Duodenal mucosa (tissue), 2 donors: ENCODE results near the gene IZUMO1R.
"Not testable (repeated sequence)": the region's sequence is repeated elsewhere in the genome, so short reads cannot be mapped to it uniquely, and the experiment has no call there.

Experiments used
- H3K27ac ChIP-seq: one replicate; pipeline ENCODE4 v1.7.0; 2013; ENCODE audit warnings: low read depth, low read length
- H3K27me3 ChIP-seq, 2 donors: one replicate each; pipeline ENCODE4 v1.7.0; 2013; ENCODE audit warnings: low read length in 2 of 2, control low read depth in 1 of 2; ENCODE audit not compliant: insufficient read depth in 2 of 2, control insufficient read depth in 1 of 2
- H3K36me3 ChIP-seq, 2 donors: one replicate each; pipeline ENCODE4 v1.7.0; 2013; ENCODE audit warnings: low read length in 2 of 2, control low read depth in 1 of 2; ENCODE audit not compliant: insufficient read depth in 2 of 2, control insufficient read depth in 1 of 2
- H3K4me1 ChIP-seq, 2 donors: one replicate each; pipeline ENCODE4 v1.7.0; 2013; ENCODE audit warnings: low read length in 2 of 2, control low read depth in 1 of 2; ENCODE audit not compliant: insufficient read depth in 2 of 2, control insufficient read depth in 1 of 2
- H3K4me3 ChIP-seq, 2 donors: one replicate each; pipeline ENCODE4 v1.7.0; 2013; ENCODE audit warnings: low read length in 2 of 2, low read depth in 1 of 2
- H3K9ac ChIP-seq, 2 donors: one replicate each; pipeline ENCODE4 v1.7.0; 2013; ENCODE audit warnings: low read length in 2 of 2, low read depth in 1 of 2
- H3K9me3 ChIP-seq, 2 donors: one replicate each; pipeline ENCODE4 v1.7.0; 2013; ENCODE audit warnings: low read length in 2 of 2, control low read depth in 1 of 2; ENCODE audit not compliant: control insufficient read depth in 1 of 2

IZUMO1R gene

DNA sequence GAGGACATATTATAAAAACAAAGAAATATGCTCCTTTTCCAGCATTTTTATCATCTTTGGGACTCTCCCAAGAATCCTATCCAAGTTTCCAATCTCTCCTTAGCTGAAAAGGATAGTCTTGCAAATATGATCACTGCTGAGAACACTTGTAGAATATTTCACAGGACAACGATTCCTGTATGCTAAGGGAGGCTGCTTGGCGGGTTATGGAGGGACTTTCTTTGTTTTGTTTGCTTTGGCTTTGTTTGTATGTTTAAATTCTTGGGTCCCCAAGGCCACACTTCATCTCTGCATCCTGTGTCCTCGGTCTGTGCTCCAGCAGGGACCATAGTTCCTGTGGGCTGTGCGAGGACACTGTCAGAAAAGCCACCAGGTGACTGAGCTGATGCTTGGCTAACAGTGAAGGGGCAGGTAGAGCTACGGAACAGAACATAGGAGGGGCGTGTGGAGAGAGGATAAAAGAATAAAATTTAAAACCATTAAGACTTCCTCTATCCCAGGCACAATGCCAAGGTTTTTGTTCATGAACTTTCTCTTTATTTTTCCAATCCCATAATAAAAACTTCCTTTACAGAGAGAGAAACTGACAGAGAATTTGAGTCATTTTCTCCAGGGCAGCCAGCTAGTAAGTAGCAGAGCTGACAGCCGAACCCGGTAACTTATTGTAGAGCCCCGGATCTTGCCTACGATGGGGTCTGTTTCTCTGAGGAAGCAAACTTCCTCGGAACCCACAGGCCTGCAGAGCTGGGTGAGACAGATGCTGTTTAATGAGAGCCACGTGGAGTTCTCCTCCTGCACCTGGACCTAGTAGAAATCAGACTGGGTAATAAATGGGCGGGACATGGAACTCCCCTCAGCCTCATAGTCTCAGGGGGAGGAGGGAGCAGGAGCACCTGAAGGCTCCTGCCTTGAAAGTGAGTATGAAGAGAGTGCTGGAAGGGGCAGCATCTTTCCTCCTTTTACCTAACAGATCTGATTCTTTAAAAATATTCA lies at the start of gene IZUMO1R:
Gene IZUMO1R, plus strand, starts transcription at position 615 of the 993 bp plus-strand sequence. CDS start 1,057 bp downstream, outside the sequence.
- no peaks in the 10 kb centered on the region for H3K27me3 ChIP-seq
- H3K4me1 ChIP-seq = no peaks in the 10 kb centered on the region
- no peaks in the 10 kb centered on the region for H3K36me3 ChIP-seq
- H3K27ac ChIP-seq = no peak within 1 kb of the TSS
- H3K4me3 ChIP-seq = no peak within 1 kb of the TSS
- H3K9me3 ChIP-seq = no peaks in the 10 kb centered on the region
- no peak within 1 kb of the TSS for H3K9ac ChIP-seq

DNA sequence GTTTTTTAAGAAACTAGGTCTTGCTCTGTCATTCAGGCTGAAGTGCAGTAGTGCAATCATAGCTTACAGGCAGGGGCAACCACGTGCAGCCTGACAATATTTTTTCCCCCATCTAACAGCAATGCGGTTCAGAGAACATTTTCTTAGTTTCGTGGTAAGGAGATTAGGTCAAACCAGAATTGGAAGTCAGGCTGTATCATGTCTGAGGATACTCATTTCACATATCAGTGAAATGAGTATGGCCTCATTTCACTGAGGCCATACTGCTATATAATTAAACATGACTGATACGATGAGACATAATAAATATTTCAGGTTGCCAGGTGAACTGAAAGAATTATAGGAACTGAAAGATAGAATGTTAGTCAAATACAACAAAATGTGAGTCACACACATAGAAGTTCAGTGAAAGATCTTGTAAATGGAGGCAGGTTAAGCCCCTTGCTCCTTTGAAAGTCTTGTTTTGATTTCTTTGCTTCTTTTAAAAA lies 32.5 kb upstream of the IZUMO1R start:
- H3K9ac ChIP-seq = no peak overlapping the region

DNA sequence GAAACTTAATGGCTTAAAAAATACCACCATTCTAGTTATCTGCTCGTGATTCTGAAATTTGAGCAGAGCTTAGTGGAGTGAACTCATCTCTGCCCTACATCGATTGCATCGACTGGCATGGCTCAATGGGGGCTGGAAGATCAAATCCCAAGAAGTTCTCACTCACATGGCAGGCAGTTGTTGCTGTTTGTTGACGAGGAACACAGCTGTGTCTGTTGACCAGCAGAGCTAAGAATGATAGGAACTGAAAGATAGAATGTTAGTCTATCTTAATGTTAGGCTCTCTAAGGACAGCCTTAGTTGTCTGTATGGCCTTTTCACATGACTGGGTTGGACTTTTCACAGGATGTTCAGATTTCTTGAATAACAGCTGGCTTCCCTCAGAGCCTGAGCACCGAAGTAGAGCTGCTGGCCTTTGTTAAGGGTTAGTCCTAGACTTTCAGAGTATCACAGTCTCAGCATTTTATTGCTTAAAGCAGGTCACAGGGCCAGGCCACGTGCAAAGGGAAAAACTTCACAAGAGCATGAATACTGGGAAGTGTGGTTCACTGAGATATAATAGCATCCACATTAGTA lies 31.6 kb upstream of the IZUMO1R start:
- Histone ChIP-seq H3K4me1 (no peaks in the 10 kb centered on the region), H3K27ac (no peak overlapping the region), H3K9ac (no peak overlapping the region), H3K27me3 (no peaks in the 10 kb centered on the region), H3K9me3 (no peaks in the 10 kb centered on the region), H3K36me3 (no peaks in the 10 kb centered on the region), H3K4me3 (no peak overlapping the region)

More for the DNA sequence above, 32.5 kb upstream of the IZUMO1R start:
- Histone ChIP-seq H3K27me3 (no peaks in the 10 kb centered on the region), H3K4me1 (no peaks in the 10 kb centered on the region), H3K36me3 (no peaks in the 10 kb centered on the region), H3K9me3 (no peaks in the 10 kb centered on the region), H3K27ac (no peak overlapping the region), H3K4me3 (no peak overlapping the region)

DNA sequence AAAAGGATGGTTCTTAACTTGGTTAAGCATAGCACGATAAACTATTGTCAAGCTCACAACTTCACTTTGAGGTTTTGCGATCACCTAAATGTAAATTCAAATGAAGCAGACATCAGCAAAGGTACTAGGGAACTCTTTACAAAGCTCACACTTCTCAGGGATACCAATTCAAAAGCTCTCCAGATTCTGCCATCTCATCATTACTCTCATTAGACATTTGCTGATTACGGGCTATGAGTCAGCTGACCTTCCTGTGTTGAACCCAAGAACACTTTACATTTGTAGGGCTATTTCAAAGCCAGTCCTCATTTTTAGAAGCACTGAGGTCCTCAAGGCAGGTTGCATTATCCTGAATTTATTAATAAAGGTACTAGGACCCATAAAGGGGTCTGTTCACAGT lies 28.4 kb upstream of the IZUMO1R start:
- no peak overlapping the region for H3K9ac ChIP-seq
- H3K27me3 ChIP-seq = no peaks in the 10 kb centered on the region
- no peaks in the 10 kb centered on the region for H3K9me3 ChIP-seq
- H3K36me3 ChIP-seq = no peaks in the 10 kb centered on the region
- H3K4me1 ChIP-seq = no peaks in the 10 kb centered on the region
- no peak overlapping the region for H3K4me3 ChIP-seq
- H3K27ac ChIP-seq = no peak overlapping the region

DNA sequence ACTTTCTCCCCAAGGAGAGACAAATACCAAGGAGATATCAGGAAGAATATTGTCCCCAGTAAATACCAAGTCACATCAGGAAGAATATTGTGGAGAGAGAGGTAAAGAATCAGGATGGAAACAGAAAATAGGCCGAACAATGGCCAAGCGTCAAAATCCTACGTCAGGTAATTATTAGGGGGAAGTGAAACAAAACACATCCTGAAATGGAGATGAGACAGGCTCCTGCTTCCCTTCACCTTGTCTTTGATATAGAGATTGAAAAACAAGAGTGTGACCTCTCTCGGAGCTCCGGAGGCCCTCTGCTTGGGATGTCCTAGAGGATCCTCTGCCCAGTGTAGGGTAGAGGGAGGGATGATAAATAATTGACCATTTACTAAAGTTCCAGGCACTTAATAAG lies 27.4 kb upstream of the IZUMO1R start:
- H3K4me1 ChIP-seq = no peaks in the 10 kb centered on the region
- H3K27me3 ChIP-seq = no peaks in the 10 kb centered on the region
- no peak overlapping the region for H3K4me3 ChIP-seq
- H3K9ac ChIP-seq = no peak overlapping the region
- no peaks in the 10 kb centered on the region for H3K36me3 ChIP-seq
- H3K27ac ChIP-seq = no peak overlapping the region
- no peaks in the 10 kb centered on the region for H3K9me3 ChIP-seq

DNA sequence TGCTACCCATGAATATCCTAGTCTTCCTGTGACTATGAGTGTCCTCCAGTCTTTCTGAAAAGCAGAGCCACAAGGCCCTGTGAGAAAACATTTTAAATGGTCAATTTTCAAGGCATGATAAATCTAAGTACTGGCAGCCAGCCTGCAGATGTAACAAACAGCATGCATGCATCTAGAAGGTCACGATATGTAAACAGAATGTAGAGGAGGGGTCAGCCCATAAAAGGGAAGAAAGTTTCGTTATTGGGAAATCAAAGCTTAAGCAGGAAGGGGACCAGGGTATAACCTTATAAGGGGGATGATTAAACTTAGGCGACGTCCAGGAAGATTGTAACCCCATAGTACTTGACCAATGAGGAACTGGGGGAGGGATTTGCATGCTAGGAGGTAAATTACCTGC lies 26.2 kb upstream of the IZUMO1R start:
- H3K9me3 ChIP-seq, H3K27me3 ChIP-seq, H3K36me3 ChIP-seq, H3K27ac ChIP-seq, H3K4me1 ChIP-seq, H3K4me3 ChIP-seq, H3K9ac ChIP-seq: not testable (repeated sequence)

DNA sequence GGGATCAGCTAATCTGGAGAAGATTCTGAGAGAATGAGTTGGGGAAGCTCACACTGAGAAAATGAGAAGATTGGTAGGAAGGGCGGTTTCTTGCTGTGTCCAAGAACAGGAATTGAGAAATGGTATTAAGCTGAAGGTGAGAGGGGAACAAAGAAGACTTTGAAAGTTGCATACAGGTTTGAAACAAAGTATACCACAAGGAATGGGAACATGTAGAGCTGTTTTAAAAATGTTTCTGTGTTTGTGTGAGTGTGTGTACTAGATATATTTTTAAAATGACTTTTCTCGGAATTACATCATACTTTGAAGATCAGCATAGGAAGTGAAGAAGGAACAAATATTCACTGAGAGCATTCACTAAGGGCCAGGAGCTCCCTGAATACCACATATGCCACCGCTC lies 24.4 kb upstream of the IZUMO1R start:
- Histone ChIP-seq H3K9ac (no peak overlapping the region), H3K4me3 (no peak overlapping the region), H3K27ac (no peak overlapping the region), H3K27me3 (no peaks in the 10 kb centered on the region), H3K4me1 (no peaks in the 10 kb centered on the region), H3K9me3 (no peaks in the 10 kb centered on the region), H3K36me3 (no peaks in the 10 kb centered on the region)

DNA sequence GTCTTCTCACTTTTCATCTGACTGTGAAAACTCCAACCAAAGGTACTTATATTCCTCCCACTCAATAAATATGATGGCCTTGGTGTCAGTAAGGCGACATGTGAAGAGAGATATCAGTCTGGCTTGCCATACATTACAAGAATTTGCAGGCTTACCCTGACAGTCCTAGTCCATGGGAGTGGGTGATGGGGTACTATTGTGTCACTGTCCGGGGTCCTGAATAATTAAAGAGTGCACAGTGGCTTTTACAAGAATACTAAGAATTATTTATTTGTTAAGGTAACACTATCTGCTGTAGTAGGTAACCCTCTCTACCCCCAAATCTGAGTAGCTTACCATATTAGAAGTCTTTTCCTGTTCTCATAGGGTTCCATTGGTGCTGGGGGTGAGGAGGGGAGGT lies 23.1 kb upstream of the IZUMO1R start:
- Histone ChIP-seq H3K27me3 (no peaks in the 10 kb centered on the region), H3K4me1 (no peaks in the 10 kb centered on the region), H3K27ac (no peak overlapping the region), H3K36me3 (no peaks in the 10 kb centered on the region), H3K9me3 (no peaks in the 10 kb centered on the region), H3K4me3 (no peak overlapping the region), H3K9ac (no peak overlapping the region)

DNA sequence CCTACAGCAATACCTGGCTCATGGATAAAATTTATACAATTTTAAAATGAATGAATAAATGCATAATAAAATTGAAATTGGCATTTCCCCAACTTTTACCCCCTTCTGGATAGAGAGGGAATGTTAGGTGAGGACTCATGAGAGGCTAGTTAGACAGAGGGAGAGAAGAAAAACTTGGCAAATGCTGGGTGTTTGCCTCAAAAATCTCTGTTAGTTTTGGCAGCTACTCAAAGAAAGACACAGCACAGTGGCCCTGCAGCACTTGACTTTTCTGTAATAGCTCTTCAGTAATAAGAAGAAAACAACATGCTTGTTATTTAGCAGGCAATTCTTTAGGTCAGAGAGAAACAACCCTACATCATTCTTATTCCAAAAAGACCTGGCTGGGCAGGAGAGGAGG lies 20.7 kb upstream of the IZUMO1R start:
- Histone ChIP-seq H3K27me3 (no peaks in the 10 kb centered on the region), H3K36me3 (no peaks in the 10 kb centered on the region), H3K9me3 (no peaks in the 10 kb centered on the region), H3K9ac (no peak overlapping the region), H3K4me1 (no peaks in the 10 kb centered on the region), H3K27ac (no peak overlapping the region), H3K4me3 (no peak overlapping the region)

DNA sequence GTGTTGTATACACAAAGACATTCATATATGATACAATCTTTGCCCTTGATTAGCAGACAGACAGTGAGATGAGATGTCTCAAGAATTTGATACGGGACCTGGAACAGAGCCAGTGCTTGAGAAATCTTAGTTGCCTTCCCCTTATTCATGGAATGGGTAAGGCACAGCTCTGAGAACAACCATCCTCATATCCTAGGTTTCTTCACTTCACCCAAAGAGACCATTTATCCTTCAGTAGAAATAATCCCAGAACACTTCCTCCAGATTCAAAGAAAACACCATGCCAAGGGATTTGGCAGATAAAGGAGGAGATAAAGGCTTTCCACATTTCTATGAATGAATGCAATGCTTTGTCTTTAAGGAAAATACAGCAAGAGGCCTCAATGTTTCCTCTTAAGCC lies 8.8 kb upstream of the IZUMO1R start:
- H3K27ac ChIP-seq = no peak overlapping the region
- no peak overlapping the region for H3K4me3 ChIP-seq
- no peaks in the 10 kb centered on the region for H3K4me1 ChIP-seq
- H3K36me3 ChIP-seq = no peaks in the 10 kb centered on the region
- H3K9ac ChIP-seq = no peak overlapping the region
- H3K27me3 ChIP-seq = no peaks in the 10 kb centered on the region
- H3K9me3 ChIP-seq = peaks cover 0 to 4% of the 10 kb centered on the region in 2 donors
